ENCODE results near the gene IGF2.

Gene IGF2

GRCh38 chr11:2102132-2102882, 36.9 kb downstream of the IGF2 start:
- DNase-seq = no peak

GRCh38 chr11:2101171-2101675, 38.0 kb downstream of the IGF2 start:
- no peak for DNase-seq

GRCh38 chr11:2100361-2101170, 38.6 kb downstream of the IGF2 start:
- DNase-seq = no peak

GRCh38 chr11:2099516-2100349, 39.5 kb downstream of the IGF2 start:
- DNase-seq = no peak

- no peak for DNase-seq
These were observed 40.3 kb downstream of the IGF2 start for GRCh38 chr11:2098691-2099515.

- no peak for DNase-seq
These were observed 41.0 kb downstream of the IGF2 start for GRCh38 chr11:2097998-2098690.

GRCh38 chr11:2097356-2097997, 41.7 kb downstream of the IGF2 start:
- no peak for DNase-seq

- no peak for DNase-seq
These were observed 42.3 kb downstream of the IGF2 start for GRCh38 chr11:2096919-2097301.

GRCh38 chr11:2096011-2096918, 42.9 kb downstream of the IGF2 start:
- no peak for DNase-seq

GRCh38 chr11:2095542-2095941, 43.6 kb downstream of the IGF2 start:
- DNase-seq = no peak

- no peak for DNase-seq
These were observed 44.0 kb downstream of the IGF2 start for GRCh38 chr11:2095198-2095520.

GRCh38 chr11:2094354-2095197, 44.6 kb downstream of the IGF2 start:
- DNase-seq = no peak

GRCh38 chr11:2093575-2094353, 45.4 kb downstream of the IGF2 start:
- no peak for DNase-seq

- peak; percentile 8 for DNase-seq
These were observed 46.2 kb downstream of the IGF2 start for GRCh38 chr11:2092956-2093412.

GRCh38 chr11:2092464-2092910, 46.7 kb downstream of the IGF2 start:
- DNase-seq = no peak

GRCh38 chr11:2091786-2092463, 47.3 kb downstream of the IGF2 start:
- no peak for DNase-seq

- DNase-seq = no peak
These were observed 48.0 kb downstream of the IGF2 start for GRCh38 chr11:2091112-2091746.
